Measurements from ENCODE around the gene KRTCAP2. TPM values are rescaled to one million over a fixed set of nuclear protein-coding genes. Genes with fewer than 3 reads are reported as not detected.

Gene KRTCAP2
- total RNA-seq, 4 donors from 2014 or later = 70.8 to 122 (median 73.8) TPM

GRCh38 chr1:155128755-155129473 is 44.2 kb downstream of the KRTCAP2 start:
- Histone ChIP-seq H3K27me3 (peaks cover 0 to 26% (median 0%) of the 10 kb centered on the region in 4 donors), H3K36me3 (peaks cover 18 to 34% (median 20%) of the 10 kb centered on the region in 3 donors), H3K4me3 (peak overlapping the region; percentile 71 to 87 (median 75)), H3K9me3 (no peaks in the 10 kb centered on the region), H3K4me1 (peaks cover 31 to 100% (median 69%) of the 10 kb centered on the region in 3 donors), H3K27ac (peak overlapping the region; percentile 93 to 100 (median 99))
- intact Hi-C loops (cut with DNase I) = no loop called here
- DNase-seq = no peak
- 5 to 10% methylated on average over 6 to 7 of the region's 14 CpGs for WGBS, 2 donors
- TF ChIP-seq POLR2A (IDR thresholded peaks at IDR 0.05) = no peak
- TF ChIP-seq, protein P1, sequence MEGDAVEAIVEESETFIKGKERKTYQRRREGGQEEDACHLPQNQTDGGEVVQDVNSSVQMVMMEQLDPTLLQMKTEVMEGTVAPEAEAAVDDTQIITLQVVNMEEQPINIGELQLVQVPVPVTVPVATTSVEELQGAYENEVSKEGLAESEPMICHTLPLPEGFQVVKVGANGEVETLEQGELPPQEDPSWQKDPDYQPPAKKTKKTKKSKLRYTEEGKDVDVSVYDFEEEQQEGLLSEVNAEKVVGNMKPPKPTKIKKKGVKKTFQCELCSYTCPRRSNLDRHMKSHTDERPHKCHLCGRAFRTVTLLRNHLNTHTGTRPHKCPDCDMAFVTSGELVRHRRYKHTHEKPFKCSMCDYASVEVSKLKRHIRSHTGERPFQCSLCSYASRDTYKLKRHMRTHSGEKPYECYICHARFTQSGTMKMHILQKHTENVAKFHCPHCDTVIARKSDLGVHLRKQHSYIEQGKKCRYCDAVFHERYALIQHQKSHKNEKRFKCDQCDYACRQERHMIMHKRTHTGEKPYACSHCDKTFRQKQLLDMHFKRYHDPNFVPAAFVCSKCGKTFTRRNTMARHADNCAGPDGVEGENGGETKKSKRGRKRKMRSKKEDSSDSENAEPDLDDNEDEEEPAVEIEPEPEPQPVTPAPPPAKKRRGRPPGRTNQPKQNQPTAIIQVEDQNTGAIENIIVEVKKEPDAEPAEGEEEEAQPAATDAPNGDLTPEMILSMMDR (IDR thresholded peaks at IDR 0.05) = no peak

DNA sequence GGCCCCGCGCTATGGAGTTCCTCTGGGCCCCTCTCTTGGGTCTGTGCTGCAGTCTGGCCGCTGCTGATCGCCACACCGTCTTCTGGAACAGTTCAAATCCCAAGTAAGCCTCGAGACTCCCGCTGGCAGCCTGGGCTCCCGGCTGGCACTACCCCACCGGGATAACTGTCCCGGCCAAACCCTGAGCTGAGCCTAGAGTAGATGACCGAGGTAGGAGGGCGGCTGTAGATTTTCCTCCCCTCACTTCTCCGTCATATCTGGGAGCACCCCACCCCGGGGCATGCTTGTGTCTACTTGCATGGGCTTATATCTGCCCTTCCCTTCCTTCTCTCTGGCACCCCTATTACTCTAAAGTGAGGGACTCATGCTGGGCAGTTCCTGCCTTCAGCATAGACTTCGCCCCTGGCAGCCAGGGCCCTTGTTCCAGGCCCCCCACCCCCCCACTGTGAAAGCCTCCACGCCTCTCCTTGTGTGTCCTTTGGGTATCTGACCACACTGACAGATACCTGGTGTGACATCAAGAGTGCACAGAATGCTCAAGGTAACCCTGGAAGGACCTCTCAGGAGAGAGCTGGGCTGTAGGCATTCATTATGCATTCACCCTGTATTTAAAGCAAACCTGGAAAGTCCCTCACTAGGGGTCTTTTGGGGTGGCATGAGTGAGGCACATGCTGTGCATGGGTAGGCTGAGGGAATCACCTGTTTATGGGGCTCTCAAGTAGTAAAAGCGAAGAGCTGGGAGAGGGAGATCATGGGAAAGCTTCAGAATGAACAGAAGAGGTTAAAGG is 44.9 kb downstream of the KRTCAP2 start:
- peak overlapping the region; percentile 71 to 87 (median 75) for H3K4me3 ChIP-seq
- no peak for DNase-seq
- intact Hi-C loops (cut with DNase I) = no loop called here

GRCh38 chr1:155127105-155127966 is 45.8 kb downstream of the KRTCAP2 start, which contains the start of gene EFNA1:
Gene EFNA1 (plus strand): TSS chr1:155127876. CDS start chr1:155127978, 102 bp downstream.
- 0 to 1% methylated on average over 26 to 31 of the region's 76 CpGs for WGBS, 2 donors

More for the DNA sequence above, 44.9 kb downstream of the KRTCAP2 start:
- whole genome bisulfite sequencing, 2 donors = 2 to 8% methylated on average over 5 to 14 of the region's 17 CpGs
- TF ChIP-seq POLR2A (IDR thresholded peaks at IDR 0.05) = no peak
- TF ChIP-seq, protein P1 (IDR thresholded peaks at IDR 0.05) = no peak
- Histone ChIP-seq H3K4me1 (peaks cover 24 to 100% (median 65%) of the 10 kb centered on the region in 3 donors), H3K9me3 (no peaks in the 10 kb centered on the region), H3K27me3 (peaks cover 0 to 26% (median 0%) of the 10 kb centered on the region in 4 donors), H3K36me3 (peaks cover 10 to 27% (median 12%) of the 10 kb centered on the region in 3 donors), H3K27ac (peak overlapping the region; percentile 93 to 100 (median 99))

DNA sequence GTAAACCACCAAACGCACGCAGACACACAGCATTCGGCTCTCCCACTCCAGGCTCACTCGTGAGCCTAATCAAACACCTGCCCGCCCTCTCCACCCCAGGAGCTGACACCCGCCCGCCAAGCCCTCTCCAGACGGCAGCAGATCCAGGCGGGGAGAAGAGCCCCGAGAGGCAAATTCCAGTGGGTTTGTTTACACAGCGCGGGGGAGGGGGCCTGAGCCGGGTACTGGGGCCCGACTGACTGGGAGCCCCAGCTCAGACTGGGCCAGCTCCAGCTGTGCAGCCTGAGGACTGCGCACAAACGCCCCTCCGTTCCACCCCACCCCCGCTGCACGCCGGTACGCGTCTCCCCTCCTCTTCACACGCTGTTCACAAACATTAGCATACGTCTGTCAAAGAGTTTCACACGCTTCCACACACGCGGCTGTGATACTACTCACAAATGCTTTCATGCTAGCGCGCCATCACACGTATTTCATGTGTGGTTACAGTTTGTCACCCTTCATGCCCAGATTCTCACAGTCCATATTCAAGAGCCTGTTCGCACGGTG is 46.5 kb downstream of the KRTCAP2 start:
- Histone ChIP-seq H3K27ac (peak overlapping the region; percentile 93 to 100 (median 99)), H3K4me1 (peaks cover 24 to 84% (median 51%) of the 10 kb centered on the region in 3 donors), H3K9me3 (no peaks in the 10 kb centered on the region), H3K27me3 (peaks cover 0 to 26% (median 0%) of the 10 kb centered on the region in 4 donors), H3K4me3 (peak overlapping the region; percentile 71 to 87 (median 75)), H3K36me3 (peaks cover 4 to 12% (median 8%) of the 10 kb centered on the region in 3 donors)
- intact Hi-C loops (cut with DNase I) = no loop called here
- WGBS, 2 donors = 0 to 6% methylated on average over 14 to 28 of the region's 32 CpGs
- TF ChIP-seq, protein P1 (IDR thresholded peaks at IDR 0.05) = peak in 1 of 6 experiments; percentile 6
- TF ChIP-seq POLR2A (IDR thresholded peaks at IDR 0.05) = no peak
- DNase-seq = no peak

More at GRCh38 chr1:155127105-155127966, 45.8 kb downstream of the KRTCAP2 start, which contains the start of gene EFNA1:
- Histone ChIP-seq H3K27me3 (peaks cover 0 to 26% (median 0%) of the 10 kb centered on the region in 4 donors), H3K27ac (peak within 1 kb of the TSS; percentile 93 to 100 (median 99)), H3K36me3 (peaks cover 10 to 19% (median 10%) of the 10 kb centered on the region in 3 donors), H3K9me3 (no peaks in the 10 kb centered on the region), H3K4me3 (peak within 1 kb of the TSS; percentile 71 to 87 (median 75)), H3K4me1 (peaks cover 24 to 91% (median 58%) of the 10 kb centered on the region in 3 donors)
- DNase-seq = no peak
- intact Hi-C loops (cut with DNase I) = no loop called here
- TF ChIP-seq POLR2A (IDR thresholded peaks at IDR 0.05) = peak in 3 of 4 donors; percentile 54 to 90 (median 87)
- TF ChIP-seq, protein P1 (IDR thresholded peaks at IDR 0.05) = no peak

Data from esophagus squamous epithelium (tissue), 5 donors.